ENCODE measurements around the gene USP3. TPM values are rescaled to one million over a fixed set of nuclear protein-coding genes. Genes with fewer than 3 reads are reported as not detected.

USP3 gene
- total RNA-seq (52.4 and 57.2 TPM in 2 replicates), polyA plus RNA-seq (15.9 and 18.8 TPM in 2 replicates), polyA minus RNA-seq (40.0 and 46.1 TPM in 2 replicates), Bru-seq, nascent RNA (percentile 94 among the genes with signal in this experiment), BruChase-seq, experiment 1, labeled RNA remaining after a 6-hour chase (percentile 83 among the genes with signal in this experiment), BruChase-seq, experiment 2, labeled RNA remaining after a 2-hour chase (percentile 90 among the genes with signal in this experiment)
- 19.9 and 26.5 TPM in 2 replicates for polyA plus RNA-seq (2011; cell fraction: cytosol; rRNA removed)
- 95.2 and 103 TPM in 2 replicates for polyA plus RNA-seq (2011; cell fraction: nucleus; rRNA removed)
- 27.8 and 35.5 TPM in 2 replicates for polyA plus RNA-seq (2012)
- 19.7 TPM for polyA minus RNA-seq (2011; cell fraction: cytosol; rRNA and poly(A)+ RNA removed)
- polyA minus RNA-seq (2011; cell fraction: nucleus; rRNA and poly(A)+ RNA removed): 81.2 and 93.6 TPM in 2 replicates
- long read RNA-seq, full-length matches to known transcripts: 55 of 77 reads
- long read RNA-seq, partial matches to known transcripts: 4 of 77 reads
- long read RNA-seq, other reads (novel, unspliced or antisense): 18 of 77 reads

- FAIRE-seq (peak; percentile 64), DNase-seq (ENCODE audit: low read depth, low spot score) (peak; percentile 96)
- H3K27me3 ChIP-seq (ENCODE audit: control insufficient read depth in 2 of 2, insufficient read depth in 2 of 2, low read length in 2 of 2): no peaks in the 10 kb centered on the region
- H3K4me2 ChIP-seq (ENCODE audit: insufficient read depth, low read length): peak within 1 kb of the TSS; percentile 94
- peaks cover 61% of the 10 kb centered on the region for H3K4me1 ChIP-seq (ENCODE audit: control insufficient read depth, extremely low read depth, insufficient read depth, low read length)
- intact Hi-C loops (cut with micrococcal nuclease) (loop anchor here (2.0 to 5.0 kb wide), 5 partner anchors 48 to 607 kb away; no protein-coding TSS in a partner anchor), dilution Hi-C loops (cut with MboI; ENCODE audit: extremely low pct_ligation_motif_present, low sequenced_read_pairs) (no loop called here)
- H3K4me3 ChIP-seq (replicated peaks in 1 of 3; ENCODE audit: insufficient read depth in 1 of 3, low read depth in 1 of 3, low read length in 3 of 3): peak within 1 kb of the TSS; percentile 55 to 87 (median 85)
- H2AFZ ChIP-seq (ENCODE audit: low read depth, low read length): peak within 1 kb of the TSS; percentile 48
- H3K9me1 ChIP-seq (replicated peaks; ENCODE audit: control insufficient read depth, extremely low read depth, insufficient read depth, low read length): no peaks in the 10 kb centered on the region
- BruUV-seq (replicated peaks): no TSS peak
- ChIA-PET CTCF (interaction anchor here (1.0 to 6.4 kb wide), 10 partner anchors 16 to 564 kb away, joined by 3 to 76 read pairs (median 5); no protein-coding TSS in a partner anchor), POLR2A (interaction anchor here (1.0 to 1.1 kb wide), 2 partner anchors 18 to 59 kb away, joined by 3 to 6 read pairs; no protein-coding TSS in a partner anchor)
- H3K79me2 ChIP-seq (ENCODE audit: control insufficient read depth, insufficient read depth, low read length): peaks cover 49% of the 10 kb centered on the region
- H3K9me3 ChIP-seq (replicated peaks; ENCODE audit: control insufficient read depth, insufficient read depth, low read length): no peaks in the 10 kb centered on the region
- TF ChIP-seq GATA2 (IDR thresholded peaks at IDR 0.05; ENCODE audit: insufficient read depth, insufficient read length, low read depth, low read length) (no peak), POLR2A (IDR thresholded peaks at IDR 0.05; ENCODE audit: low read depth, low read length) (peak; percentile 80), FOS (IDR thresholded peaks at IDR 0.05; ENCODE audit: borderline replicate concordance, insufficient read depth, low read length) (no peak), EZH2 (IDR thresholded peaks at IDR 0.05; ENCODE audit: borderline replicate concordance, low read depth, low read length, severe bottlenecking) (no peak), POLR2AphosphoS5 (IDR thresholded peaks at IDR 0.05; ENCODE audit: insufficient read depth, low read depth, low read length) (peak; percentile 88), MYC (IDR thresholded peaks at IDR 0.05; ENCODE audit: low read depth, low read length) (no peak), CTCF (IDR thresholded peaks at IDR 0.05; ENCODE audit: extremely low read depth in 1 of 2, insufficient read depth in 1 of 2, low read depth in 1 of 2, low read length in 2 of 2) (peak in 1 of 2 donors; percentile 32), MAX (IDR thresholded peaks at IDR 0.05; ENCODE audit: insufficient read depth, insufficient read length) (peak; percentile 32), JUN (IDR thresholded peaks at IDR 0.05; ENCODE audit: borderline replicate concordance, insufficient read depth, insufficient read length, low read depth) (no peak)
- peak within 1 kb of the TSS; percentile 94 for H3K9ac ChIP-seq (replicated peaks; ENCODE audit: extremely low read depth, insufficient read depth, low read length)
- H3K36me3 ChIP-seq (ENCODE audit: control insufficient read depth in 2 of 2, extremely low read depth in 1 of 2, insufficient read depth in 2 of 2, low read length in 2 of 2): no peaks in the 10 kb centered on the region
- peak within 1 kb of the TSS; percentile 92 for H3K27ac ChIP-seq (ENCODE audit: insufficient read depth, low read depth, low read length)
- peaks cover 7% of the 10 kb centered on the region for H4K20me1 ChIP-seq (replicated peaks; ENCODE audit: control insufficient read depth, extremely low read depth, insufficient read depth, low read length)
Observed at GRCh38 chr15:63504247-63504978, at the start of gene USP3. USP3 (plus strand) TSS chr15:63504593; CDS start chr15:63504740, 147 bp downstream.

Measured in endothelial cell of umbilical vein (primary cell).